ENCODE results near the gene SLC37A1. TPM values are rescaled to one million over a fixed set of nuclear protein-coding genes. Genes with fewer than 3 reads are reported as not detected.
A peak's percentile ranks its signal among the peaks of the same experiment; 100 is the strongest.

The SLC37A1 gene
- total and polyA plus RNA-seq, 2 of the 13 experiments (the other 11 are each of a cell fraction or from before 2014, with no cell fraction given): 0.22 to 0.40 TPM

GRCh38 chr21:42614811-42615351 lies 101.2 kb downstream of the SLC37A1 start (continued):
- TF ChIP-seq U2AF1 (optimal IDR thresholded peaks at IDR 0.05; ENCODE audit: low read depth, low read length) (no peak), KLF12 (CRISPR knock-in tag; IDR thresholded peaks at IDR 0.05; ENCODE audit: borderline replicate concordance) (no peak), NFRKB (IDR thresholded peaks at IDR 0.05) (no peak), DNMT3B (CRISPR knock-in tag; conservative IDR thresholded peaks at IDR 0.05) (no peak), HDAC6 (IDR thresholded peaks at IDR 0.05; ENCODE audit: low read depth, low read length) (no peak), KLF15 (CRISPR knock-in tag; IDR thresholded peaks at IDR 0.05; ENCODE audit: borderline replicate concordance) (no peak), ZNF800 (CRISPR knock-in tag; IDR thresholded peaks at IDR 0.05) (no peak), LCORL (IDR thresholded peaks at IDR 0.05) (no peak), LCORL (CRISPR knock-in tag; IDR thresholded peaks at IDR 0.05) (peak; percentile 89), TOPORS (CRISPR knock-in tag; IDR thresholded peaks at IDR 0.05) (no peak), ZNF234 (CRISPR knock-in tag; conservative IDR thresholded peaks at IDR 0.05) (no peak), RBM39 (IDR thresholded peaks at IDR 0.05; ENCODE audit: low read depth, low read length, poor library complexity, severe bottlenecking) (no peak), ZNF292 (CRISPR knock-in tag; IDR thresholded peaks at IDR 0.05; ENCODE audit: borderline replicate concordance, low read depth) (0 out of 2 replicates have a peak, but pooled peaks have one; percentile 29), MAZ (IDR thresholded peaks at IDR 0.05; ENCODE audit: borderline replicate concordance, low read depth, low read length) (no peak), MAZ (CRISPR knock-in tag; IDR thresholded peaks at IDR 0.05; ENCODE audit: low read depth) (0 out of 2 replicates have a peak, but pooled peaks have one; percentile 31), ZNF605 (CRISPR knock-in tag; IDR thresholded peaks at IDR 0.05) (no peak)
- TF ChIP-seq, protein P1, sequence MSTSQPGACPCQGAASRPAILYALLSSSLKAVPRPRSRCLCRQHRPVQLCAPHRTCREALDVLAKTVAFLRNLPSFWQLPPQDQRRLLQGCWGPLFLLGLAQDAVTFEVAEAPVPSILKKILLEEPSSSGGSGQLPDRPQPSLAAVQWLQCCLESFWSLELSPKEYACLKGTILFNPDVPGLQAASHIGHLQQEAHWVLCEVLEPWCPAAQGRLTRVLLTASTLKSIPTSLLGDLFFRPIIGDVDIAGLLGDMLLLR (CRISPR knock-in tag; IDR thresholded peaks at IDR 0.05): no peak
- TF ChIP-seq, protein P2, sequence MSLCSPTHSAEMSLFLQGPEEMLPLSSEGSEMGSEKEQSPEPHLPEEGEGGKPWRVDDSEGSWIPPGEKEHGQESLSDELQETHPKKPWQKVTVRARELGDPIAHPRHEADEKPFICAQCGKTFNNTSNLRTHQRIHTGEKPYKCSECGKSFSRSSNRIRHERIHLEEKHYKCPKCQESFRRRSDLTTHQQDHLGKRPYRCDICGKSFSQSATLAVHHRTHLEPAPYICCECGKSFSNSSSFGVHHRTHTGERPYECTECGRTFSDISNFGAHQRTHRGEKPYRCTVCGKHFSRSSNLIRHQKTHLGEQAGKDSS (CRISPR knock-in tag; IDR thresholded peaks at IDR 0.05; ENCODE audit: borderline replicate concordance, low read depth): no peak
- TF ChIP-seq, protein P3, sequence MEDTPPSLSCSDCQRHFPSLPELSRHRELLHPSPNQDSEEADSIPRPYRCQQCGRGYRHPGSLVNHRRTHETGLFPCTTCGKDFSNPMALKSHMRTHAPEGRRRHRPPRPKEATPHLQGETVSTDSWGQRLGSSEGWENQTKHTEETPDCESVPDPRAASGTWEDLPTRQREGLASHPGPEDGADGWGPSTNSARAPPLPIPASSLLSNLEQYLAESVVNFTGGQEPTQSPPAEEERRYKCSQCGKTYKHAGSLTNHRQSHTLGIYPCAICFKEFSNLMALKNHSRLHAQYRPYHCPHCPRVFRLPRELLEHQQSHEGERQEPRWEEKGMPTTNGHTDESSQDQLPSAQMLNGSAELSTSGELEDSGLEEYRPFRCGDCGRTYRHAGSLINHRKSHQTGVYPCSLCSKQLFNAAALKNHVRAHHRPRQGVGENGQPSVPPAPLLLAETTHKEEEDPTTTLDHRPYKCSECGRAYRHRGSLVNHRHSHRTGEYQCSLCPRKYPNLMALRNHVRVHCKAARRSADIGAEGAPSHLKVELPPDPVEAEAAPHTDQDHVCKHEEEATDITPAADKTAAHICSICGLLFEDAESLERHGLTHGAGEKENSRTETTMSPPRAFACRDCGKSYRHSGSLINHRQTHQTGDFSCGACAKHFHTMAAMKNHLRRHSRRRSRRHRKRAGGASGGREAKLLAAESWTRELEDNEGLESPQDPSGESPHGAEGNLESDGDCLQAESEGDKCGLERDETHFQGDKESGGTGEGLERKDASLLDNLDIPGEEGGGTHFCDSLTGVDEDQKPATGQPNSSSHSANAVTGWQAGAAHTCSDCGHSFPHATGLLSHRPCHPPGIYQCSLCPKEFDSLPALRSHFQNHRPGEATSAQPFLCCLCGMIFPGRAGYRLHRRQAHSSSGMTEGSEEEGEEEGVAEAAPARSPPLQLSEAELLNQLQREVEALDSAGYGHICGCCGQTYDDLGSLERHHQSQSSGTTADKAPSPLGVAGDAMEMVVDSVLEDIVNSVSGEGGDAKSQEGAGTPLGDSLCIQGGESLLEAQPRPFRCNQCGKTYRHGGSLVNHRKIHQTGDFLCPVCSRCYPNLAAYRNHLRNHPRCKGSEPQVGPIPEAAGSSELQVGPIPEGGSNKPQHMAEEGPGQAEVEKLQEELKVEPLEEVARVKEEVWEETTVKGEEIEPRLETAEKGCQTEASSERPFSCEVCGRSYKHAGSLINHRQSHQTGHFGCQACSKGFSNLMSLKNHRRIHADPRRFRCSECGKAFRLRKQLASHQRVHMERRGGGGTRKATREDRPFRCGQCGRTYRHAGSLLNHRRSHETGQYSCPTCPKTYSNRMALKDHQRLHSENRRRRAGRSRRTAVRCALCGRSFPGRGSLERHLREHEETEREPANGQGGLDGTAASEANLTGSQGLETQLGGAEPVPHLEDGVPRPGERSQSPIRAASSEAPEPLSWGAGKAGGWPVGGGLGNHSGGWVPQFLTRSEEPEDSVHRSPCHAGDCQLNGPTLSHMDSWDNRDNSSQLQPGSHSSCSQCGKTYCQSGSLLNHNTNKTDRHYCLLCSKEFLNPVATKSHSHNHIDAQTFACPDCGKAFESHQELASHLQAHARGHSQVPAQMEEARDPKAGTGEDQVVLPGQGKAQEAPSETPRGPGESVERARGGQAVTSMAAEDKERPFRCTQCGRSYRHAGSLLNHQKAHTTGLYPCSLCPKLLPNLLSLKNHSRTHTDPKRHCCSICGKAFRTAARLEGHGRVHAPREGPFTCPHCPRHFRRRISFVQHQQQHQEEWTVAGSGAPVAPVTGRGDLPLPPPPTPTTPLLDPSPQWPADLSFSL (CRISPR knock-in tag; IDR thresholded peaks at IDR 0.05): peak; percentile 100

Data from HepG2 (cell line).